Stimulated activated naive CD8-positive, alpha-beta T cell treated with anti-CD3 and anti-CD28 coated beads, Interleukin-15, Interleukin-2, amounts not matched to agents 100 U/mL and 50 U/mL, for 24 hours (primary cell): ENCODE results near the gene NAT16.
"Not testable (repeated sequence)": the region's sequence is repeated elsewhere in the genome, so short reads cannot be mapped to it uniquely, and the experiment has no call there.

Experiments used
- ATAC-seq: fragments of 150-1000 bp; cut with Tn5 transposase; one replicate; pipeline ENCODE4 v1.10.0; 2021
- DNase-seq: peaks from one replicate; pipeline ENCODE4 v3.0.0; 2021

NAT16 gene

DNA sequence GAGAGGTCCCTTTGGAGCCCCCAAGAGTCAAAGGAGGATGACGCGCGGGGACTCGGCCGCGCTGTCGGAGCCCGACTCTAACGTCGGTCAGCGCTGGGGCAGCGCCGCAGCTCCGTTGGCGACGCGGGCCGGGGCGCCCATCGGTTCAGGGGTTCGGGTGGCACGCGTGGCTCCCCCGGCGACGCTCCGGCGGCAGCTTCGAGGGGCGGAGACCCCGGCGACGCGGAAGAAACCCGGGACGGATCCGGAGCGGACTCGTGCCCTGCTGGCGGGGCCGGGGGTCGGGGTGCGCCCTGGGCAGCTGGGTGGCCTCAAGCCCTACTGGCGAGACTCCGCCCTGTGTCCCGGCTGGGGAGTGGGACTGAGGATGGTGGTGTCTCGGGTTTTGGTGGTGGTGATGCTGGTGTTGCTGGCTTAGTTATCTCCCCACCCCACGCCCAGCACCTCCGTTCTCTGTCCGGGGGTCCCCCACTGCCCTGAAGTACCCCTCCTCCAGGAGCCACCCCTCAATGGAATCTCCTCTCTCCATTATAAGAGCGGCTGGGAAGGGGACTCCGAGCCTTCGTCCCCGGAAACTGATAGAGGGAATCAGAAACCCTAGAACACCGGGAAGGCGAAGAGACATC is at the start of gene NAT16:
Gene NAT16 (minus strand): TSS at position 164 of the 626 bp plus-strand sequence. CDS start 5,486 bp downstream, outside the sequence.
- DNase-seq (no peak), ATAC-seq (no peak)

DNA sequence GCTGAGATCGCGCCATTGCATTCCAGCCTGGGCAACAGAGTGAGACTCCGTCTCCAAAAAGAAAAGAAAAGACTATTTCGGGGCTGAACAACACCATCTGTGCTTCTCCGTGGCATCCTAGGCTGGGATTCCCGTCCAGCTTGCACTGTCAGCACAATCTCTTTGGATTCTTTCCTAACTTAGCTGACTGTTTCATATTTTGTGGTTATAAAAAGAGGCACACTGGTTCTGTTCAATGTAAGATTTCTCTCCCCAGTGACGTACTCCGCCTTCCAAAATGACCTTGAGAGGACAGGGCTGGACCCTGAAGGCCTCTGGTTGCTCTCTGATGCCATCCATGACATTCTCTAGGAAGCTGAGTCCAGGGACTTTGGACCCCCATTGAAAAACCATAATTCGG is 46.6 kb upstream of the NAT16 start:
- DNase-seq (no peak), ATAC-seq (no peak)

DNA sequence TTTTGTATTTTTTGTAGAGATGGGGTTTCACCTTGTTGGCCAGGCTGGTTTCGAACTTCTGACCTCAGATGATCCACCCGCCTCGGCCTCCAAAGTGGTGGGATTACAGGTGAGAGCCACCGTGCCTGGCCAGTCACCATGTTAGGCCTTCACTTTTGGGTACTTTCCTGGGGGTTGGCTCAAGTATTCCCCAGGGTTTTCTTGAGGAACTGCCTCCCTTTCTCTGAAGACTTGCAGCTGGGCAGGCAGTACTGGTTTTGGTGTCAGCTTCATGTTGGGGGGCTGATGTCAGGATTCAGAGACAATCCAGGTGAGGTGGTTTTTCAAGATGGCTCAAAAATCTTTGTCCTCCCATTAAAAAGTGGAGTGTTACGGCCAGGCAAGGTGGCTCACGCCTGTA is 45.6 kb upstream of the NAT16 start:
- no peak for ATAC-seq
- DNase-seq, result no peak

DNA sequence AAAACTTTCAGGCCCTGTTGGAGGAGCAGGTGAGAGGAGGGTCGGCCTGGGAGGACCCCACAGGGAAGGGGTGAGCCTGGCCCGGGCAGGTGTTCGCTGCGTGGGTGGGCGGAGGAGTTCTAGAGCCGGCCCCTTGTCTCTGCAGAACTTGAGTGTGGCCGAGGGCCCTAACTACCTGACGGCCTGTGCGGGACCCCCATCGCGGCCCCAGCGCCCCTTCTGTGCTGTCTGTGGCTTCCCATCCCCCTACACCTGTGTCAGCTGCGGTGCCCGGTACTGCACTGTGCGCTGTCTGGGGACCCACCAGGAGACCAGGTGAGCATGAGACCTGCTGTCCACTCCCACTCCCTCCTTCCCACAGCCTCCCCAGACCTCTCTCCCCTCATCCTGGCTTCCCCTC is 43.4 kb upstream of the NAT16 start:
- DNase-seq, result no peak
- no peak for ATAC-seq

DNA sequence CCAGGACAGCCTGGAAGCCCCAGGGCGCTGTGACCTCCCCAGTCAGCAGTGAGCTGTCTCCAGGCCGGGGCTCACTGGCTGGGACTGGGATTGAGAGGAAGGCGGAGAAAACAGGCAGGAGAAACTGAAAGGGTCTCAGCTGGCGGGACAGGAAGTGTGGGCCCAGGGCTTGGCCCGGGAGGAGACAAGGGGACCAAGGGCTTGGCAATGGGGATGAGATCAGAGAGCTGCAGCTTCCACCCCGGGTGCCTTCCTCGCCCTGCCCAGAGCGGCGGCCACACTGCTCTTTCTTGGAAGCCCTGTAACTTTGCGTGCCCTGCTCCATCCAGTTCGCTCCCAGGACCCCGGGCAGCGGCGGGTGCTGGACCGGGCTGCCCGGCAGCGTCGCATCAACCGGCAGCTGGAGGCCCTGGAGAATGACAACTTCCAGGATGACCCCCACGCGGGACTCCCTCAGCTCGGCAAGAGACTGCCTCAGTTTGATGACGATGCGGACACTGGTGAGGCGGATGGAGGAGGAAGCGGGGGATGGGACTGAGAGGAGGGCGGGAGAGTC is 42.3 kb upstream of the NAT16 start:
- DNase-seq (no peak), ATAC-seq (no peak)

DNA sequence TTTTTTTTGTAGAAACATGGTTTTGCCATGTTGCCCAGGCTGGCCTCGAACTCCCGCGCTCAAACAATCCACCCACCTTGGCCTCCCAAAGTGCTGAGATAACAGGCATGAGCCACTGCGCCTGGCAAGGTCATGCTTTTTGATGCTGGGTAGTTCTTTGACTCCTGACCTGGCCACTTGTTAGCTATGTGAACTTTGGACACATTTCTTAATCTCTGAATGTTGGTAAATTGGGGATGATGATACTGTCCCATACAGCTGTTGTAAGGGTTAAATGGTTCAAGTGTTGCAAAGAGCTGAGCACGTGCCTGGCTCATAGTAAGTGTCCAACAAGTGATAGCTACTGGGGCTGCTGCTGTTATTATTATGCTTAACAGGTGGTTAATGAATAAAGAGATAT is 40.2 kb upstream of the NAT16 start:
- DNase-seq, result no peak
- ATAC-seq, result no peak

DNA sequence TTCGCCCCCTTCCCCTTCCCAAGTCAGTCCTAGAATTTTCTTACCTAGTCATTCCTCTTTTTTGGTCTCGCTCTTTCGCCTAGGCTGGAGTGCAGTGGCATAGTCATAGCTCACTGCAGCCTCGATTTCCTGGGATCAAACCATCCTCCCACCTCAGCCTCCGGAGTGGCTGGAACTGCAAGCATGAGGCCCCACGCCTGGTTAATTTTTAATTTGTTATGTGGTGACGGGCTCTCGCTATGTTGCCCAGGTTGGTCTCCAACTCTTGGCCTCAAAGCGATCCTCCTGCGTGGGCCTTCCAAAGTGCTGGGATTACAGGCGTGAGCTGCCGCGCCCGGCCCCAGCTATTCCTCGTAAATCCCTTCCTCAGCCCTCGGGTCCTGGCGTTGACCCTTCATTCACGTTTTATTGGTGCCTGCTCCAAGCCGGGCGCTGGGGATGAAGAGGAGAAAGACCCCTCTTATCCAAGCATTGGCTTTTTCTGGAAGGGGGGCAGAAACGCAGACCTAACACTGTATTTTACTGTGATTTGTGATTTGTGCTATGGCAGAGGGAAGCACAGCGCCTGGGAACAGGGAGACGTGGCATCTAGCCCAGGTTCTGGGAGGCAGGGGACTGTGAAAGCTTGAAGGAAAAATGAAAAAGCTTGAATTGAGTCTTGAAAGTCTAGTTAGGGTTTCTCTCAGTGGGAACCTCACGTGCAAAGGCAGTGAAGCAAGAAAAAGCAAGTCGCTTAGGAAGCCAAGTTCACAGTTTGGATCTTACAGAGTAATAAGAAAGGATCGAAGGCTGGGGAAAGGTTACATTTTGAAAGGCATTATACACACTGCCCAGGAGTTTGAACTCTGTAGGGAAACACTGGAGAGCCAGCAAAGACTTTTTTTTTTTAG is 38.4 kb upstream of the NAT16 start:
- no peak for ATAC-seq
- DNase-seq, result no peak

DNA sequence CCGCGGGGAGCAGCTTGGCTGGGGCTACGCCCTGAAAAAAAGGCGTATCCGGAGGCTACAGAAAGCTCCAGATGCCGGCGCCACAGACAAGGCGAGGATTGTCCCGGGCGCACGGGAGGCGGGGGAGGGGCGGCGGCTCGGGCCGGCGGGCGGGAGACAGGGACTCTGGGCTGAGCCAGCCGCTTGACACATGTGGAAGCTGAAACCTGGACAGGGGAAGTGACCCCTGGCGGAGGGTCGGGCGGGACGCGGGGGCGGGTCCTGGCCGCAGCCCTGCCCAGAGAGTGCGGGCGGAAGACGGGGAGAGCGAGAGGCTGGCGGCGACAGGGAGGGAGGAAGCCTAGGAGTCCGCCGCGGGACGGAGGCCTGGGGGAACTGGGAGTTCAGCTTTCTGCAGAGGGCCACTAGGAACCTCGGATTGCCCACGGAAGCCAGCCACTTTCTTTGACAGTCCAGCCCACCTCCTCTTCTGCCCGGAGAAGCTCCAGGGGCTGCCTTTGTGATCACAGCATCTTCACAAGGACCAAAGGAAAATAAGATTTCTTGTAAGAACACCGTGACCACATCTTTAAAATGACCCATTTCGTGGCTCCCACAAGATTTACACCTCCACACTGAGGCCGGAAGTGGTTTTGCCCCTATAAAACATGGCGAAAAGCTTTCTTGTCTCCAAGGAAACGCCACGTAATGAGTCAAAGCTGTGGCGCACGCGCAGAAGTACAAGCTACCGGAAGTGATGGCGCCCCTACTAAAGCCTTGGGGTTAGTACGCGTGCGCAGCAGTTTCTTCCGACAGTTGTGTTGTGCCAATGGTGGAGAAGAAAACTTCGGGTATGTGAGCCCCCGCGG is 37.5 kb upstream of the NAT16 start, which contains the start of the genes PLOD3 and ZNHIT1:
Gene PLOD3 (minus strand): TSS at position 194 of the 848 bp plus-strand sequence. CDS start 307 bp downstream, outside the sequence.
Gene ZNHIT1 (plus strand): TSS at position 778 of the 848 bp plus-strand sequence. CDS start 31 bp downstream, at position 809.
- ATAC-seq, result peak; percentile 67
- peak; percentile 95 for DNase-seq

DNA sequence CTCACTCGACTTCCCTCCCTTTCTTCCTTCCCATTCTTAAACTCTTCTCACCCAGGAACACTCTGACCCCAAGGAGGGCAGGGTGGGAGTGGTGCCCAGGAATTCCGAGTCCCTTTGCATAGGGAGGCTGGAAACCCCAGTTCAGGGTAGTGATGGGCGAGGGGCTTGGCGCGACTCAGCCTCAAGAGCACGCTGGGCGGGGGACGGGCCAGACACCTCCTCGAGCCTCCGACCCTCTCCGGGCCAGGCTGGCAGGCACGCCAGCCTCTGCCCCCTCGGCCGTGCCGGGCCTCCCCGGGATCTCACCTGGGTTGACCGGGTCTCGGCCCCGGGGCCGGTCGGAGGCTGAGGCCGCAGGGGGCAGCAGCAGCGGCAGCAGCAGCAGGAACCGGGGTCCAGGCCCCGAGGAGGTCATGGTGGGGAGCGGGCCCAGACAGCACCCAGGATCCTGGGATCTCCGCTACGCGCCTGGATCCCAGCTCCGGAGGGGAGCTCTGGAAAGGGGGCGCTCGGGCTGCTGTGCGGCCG is 36.8 kb upstream of the NAT16 start:
- ATAC-seq, result peak; percentile 7
- DNase-seq, result no peak

DNA sequence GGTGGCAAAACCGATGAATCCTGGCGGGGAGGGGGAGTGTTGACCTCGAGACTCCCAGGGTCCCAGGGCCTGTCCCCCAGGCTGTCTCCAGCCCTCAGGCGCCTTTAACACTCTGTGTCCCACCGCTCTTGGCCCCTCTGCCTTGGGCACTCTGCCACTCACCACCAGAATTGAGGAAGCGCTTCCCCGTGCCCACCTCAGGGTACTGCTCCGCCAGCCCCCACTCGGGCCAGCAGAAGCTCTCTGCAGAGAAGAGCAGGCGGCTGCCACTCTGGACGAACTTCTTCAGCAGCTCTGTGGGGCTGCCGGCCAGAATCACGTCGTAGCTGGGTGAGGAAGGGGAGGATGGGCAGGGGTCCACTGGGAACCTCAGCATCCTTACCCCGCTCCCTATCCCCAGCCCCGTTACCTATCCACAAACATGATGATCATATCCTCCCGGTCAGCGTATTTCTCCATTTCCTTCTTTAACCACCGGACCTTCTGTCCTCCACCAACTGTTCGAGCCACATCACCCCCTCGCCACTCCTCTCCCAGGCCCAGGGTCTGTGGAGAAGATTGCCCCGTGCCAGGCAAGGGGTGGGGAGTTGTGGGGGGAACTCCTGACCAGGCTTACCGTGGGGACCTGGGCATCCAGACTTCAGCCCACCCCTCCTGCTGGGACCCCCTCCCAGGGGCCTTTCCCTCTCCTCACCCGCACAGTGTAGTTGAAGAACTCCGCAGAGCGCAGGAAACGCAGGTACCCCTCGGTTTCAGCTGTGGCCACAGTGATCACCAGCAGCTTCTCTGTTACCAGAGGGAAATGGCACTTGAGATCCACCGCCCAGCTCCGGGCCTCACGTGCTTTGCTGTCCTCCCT is 36.1 kb upstream of the NAT16 start:
- DNase-seq (no peak), ATAC-seq (no peak)

DNA sequence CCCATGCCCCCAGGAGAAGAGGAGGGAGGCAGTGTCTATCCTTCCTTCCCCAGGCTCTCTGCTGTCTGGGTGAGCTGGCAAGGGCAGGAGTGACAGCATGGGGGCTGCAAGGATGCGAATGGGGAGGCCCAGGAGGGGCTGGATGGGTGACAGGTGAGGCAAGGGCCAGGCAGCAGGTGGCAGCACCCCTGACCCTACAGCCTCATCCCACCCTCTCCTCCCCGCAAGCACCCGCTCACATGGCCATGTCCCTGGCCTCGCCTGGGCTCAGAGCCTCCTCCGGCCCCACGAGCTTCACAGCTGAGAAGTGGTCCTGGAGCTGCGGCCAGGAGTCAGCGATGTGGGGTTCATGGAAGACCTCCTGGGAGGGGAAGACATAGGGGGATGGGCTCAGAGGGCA is 31.9 kb upstream of the NAT16 start:
- no peak for DNase-seq
- ATAC-seq, result no peak

DNA sequence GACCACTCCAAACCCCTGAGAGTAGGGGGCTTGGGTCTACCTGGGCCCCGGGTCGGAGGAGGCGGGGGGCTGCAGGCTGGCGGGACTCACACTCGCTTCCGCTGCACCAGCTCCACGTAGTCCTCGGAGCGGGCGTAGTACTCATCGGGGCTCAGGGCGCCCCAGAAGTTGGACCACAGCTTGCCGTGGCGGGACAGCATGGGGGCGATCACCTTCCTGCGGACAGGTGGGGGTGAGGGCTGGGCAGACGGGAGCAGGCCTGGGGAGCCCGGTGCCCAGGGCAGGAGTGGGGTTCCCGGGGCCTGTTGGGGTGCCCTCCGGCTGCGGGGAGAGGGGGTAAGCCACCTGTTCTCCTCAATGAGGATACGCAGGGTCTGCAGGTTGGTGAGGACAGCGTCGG is 31.4 kb upstream of the NAT16 start:
- no peak for ATAC-seq

DNA sequence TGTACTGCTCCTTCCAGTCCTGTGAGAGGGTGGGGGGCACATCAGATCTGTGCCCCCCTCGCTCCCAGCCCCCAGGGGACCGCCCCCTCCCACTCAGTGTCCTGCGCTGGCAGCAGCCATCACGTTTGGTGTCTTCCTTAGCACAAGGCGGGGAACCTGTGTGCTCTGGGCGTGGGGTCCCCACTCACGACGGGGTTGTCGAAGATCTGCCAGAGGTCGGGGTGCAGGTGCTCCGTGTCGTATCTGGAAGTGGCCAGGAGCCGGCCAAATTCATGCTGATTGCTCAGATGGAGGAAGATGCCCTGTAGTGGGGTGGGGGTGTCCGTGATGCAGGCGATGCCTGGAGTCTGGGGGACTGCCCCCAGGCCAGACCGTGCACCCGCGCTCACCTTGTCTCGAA is 30.1 kb upstream of the NAT16 start:
- no peak for ATAC-seq
- DNase-seq, result no peak

More for the DNA sequence above, 31.4 kb upstream of the NAT16 start:
- DNase-seq, result no peak

DNA sequence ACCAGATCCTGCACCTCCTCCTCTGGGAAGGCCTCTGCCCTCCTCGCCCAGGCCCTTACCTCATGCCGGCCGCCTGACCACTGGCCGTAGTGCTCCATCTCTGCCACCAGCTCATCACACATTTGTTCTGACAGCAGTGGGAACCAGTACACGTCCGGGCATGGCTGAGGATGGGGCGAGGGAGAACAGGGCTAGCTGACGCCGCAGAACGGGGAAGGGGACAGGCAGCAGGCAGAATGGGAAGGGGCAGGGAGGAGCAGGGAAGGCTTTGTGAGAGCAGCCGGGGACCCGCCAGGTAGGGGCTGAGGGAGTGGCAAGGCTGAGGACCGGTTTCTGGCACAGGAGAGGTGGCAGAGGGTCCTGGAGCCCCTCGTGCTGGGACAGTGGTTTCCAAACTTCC is 28.7 kb upstream of the NAT16 start:
- no peak for ATAC-seq
- DNase-seq, result no peak

DNA sequence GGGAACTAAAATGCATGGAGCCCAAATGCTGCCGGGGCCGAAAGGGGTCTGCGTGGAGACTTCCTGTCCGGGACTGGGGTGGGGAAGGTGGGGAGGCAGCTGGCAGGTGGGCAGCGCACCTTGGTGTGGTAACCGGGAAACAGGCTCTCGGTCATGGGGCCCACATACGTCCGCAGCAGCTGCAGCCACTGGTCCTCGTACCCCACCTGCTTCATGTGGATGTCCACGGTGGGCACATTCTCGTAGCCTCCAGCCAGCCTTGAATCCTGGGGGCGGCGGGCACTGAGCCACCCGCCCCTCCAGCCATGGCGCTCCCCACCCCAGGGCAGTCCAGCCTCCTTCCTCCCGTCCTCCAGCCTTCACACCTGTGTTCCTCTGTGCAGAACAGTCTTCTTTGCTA is 27.4 kb upstream of the NAT16 start:
- DNase-seq, result no peak
- no peak for ATAC-seq

DNA sequence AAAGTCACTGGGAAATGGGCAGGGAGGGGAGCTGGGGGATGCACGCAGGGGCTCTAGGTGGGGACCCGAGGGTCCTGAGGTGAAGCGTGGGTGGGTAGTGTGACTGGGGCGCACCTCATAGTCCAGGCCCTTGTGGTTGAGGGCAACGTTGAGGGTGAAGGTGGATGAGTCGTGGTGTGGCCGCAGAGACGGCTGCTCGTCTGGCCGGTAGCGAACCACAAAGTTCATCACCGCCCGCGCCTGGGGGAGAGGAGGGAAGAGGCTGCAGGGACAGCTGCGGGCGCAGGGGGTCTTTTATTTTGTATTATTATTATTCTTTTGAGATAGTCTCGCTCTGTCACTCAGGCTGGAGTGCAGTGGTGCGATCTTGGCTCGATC is 26.6 kb upstream of the NAT16 start:
- ATAC-seq (no peak), DNase-seq (no peak)

DNA sequence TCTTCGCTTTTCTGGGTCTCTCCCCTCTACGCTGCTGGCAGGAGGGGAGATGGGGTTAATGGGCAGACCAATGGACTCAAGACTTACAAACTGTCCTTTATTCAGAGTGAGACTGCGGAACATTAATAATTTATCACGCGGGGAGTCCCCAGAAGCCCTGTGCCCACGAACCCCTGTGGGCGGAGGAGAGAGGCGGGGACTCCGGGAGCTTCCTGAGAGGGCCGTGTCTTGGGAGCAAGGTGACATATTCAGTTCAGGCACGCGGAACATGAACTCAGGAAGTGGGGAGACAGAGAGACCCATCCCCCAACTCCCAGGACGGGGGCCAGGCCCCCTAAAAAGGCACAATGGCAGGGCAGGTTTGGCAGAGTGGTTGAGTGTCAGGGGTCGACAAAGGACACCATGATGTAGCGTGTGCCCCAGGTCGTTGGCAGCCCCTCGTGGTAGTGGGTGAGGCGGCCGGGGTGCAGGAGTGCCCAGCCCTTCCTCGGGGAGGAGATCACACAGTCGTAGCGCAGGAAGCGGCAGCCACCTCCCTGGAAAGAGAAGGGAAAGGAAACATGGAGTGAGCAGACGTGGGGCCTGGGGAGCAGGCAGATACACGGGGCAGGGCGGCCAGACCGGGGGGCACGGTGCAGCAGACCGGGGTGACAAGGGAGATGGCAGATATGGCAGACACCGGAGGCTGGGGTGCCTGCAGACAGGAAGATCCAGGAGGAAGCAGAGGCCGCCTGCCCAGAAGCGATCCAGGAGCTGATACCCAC is 26.0 kb upstream of the NAT16 start:
- no peak for ATAC-seq
- DNase-seq, result no peak

DNA sequence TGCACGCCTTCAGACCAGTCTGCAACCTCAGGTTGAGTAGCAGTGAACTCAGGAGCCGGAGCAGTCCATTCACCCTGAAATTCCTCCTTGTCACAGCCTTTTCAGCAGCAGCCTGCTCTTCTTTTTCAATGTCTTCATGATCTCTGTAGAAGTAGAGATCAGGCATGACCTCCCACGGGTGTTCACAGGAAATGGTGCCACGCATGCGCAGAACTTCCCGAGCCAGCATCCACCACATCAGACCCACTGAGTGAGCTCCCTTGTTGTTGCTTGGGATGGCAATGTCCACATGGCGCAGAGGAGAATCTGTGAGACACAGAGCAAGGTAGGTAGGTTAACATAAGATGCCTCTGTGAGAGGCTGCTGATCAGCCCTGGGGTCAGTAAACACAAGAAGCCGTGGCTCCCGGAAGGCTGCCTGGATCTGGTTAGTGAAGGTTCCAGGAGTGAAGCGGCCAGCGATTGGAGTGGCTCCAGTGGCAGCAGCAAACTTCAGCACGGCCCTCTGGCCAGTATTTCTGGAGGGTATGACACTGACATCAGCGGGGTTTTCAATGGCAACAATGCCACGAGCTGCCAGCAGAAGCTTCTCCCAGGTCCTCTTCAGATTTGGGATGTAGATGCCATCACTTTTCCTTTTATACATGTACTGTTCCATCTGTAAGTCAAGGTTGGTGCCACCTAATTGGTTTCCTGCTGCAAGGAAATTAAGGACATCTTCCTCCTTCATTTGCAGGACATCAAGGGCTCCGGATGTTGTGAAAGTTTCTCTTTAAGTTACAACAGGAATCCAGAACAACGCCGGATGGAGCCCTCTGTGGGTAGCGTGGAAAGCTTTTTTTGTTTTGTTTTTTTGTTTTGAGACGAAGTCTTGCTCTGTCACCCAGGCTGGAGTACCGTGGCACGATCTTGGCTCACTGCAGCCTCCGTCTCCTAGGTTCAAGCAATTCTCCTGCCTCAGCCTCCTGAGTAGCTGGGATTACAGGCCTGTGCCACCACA is 23.9 kb upstream of the NAT16 start:
- DNase-seq, ATAC-seq: not testable (repeated sequence)

DNA sequence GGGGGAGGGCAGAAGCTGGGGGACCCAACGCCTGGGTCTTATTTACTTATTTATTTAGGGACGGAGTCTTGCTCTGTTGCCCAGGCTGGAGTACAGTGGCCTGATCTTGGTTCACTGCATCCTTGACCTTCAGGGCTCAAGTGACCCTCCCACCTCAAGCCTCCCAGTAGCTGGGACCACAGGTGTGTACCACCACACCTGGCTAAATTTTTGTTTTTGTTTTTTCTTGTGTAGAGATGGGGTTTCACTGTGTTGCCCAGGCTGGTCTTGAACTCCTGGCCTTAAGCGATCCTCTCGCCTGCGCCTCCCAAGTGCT is 22.5 kb upstream of the NAT16 start:
- ATAC-seq, result no peak
- DNase-seq, result no peak
